Measurements from ENCODE around the gene CYB5R2.
A peak's percentile ranks its signal among the peaks of the same experiment; 100 is the strongest.

Gene CYB5R2

GRCh38 chr11:7686761-7687160, 13.5 kb upstream of the CYB5R2 start:
- no peak for DNase-seq (ENCODE audit: extremely low spot score)
- ChIA-PET POLR2A (no interaction called here), CTCF (interaction anchor here (1.3 to 5.2 kb wide), 7 partner anchors 9 to 589 kb away, joined by 3 to 43 read pairs (median 10); no protein-coding TSS in a partner anchor)
- no peak for TF ChIP-seq CTCF (IDR thresholded peaks at IDR 0.05; ENCODE audit: control extremely low read depth, extremely low read depth, low read depth, missing control alignments)

GRCh38 chr11:7683571-7683970, 10.3 kb upstream of the CYB5R2 start:
- POLR2A ChIA-PET = no interaction called here

GRCh38 chr11:7677796-7678201, 4.5 kb upstream of the CYB5R2 start:
- no peak for DNase-seq (ENCODE audit: extremely low spot score)
- CTCF ChIA-PET = interaction anchor here (1.0 to 5.0 kb wide), 8 partner anchors 9 to 325 kb away, joined by 3 to 43 read pairs (median 4); no protein-coding TSS in a partner anchor
- POLR2A ChIA-PET = no interaction called here
- TF ChIP-seq CTCF (IDR thresholded peaks at IDR 0.05; ENCODE audit: control extremely low read depth, extremely low read depth, low read depth, missing control alignments) = no peak

More at GRCh38 chr11:7683571-7683970, 10.3 kb upstream of the CYB5R2 start:
- CTCF ChIA-PET = no interaction called here
- no peak for DNase-seq (ENCODE audit: extremely low spot score)
- TF ChIP-seq CTCF (IDR thresholded peaks at IDR 0.05; ENCODE audit: control extremely low read depth, extremely low read depth, low read depth, missing control alignments) = no peak

- ChIA-PET CTCF (interaction anchor here (1.0 to 5.0 kb wide), 10 partner anchors 10 to 324 kb away, joined by 3 to 43 read pairs (median 3); no protein-coding TSS in a partner anchor), POLR2A (no interaction called here)
- DNase-seq (ENCODE audit: extremely low spot score) = no peak
- TF ChIP-seq CTCF (IDR thresholded peaks at IDR 0.05; ENCODE audit: control extremely low read depth, extremely low read depth, low read depth, missing control alignments) = no peak
These were observed 3.8 kb upstream of the CYB5R2 start for GRCh38 chr11:7677071-7677470.

- ChIA-PET POLR2A (no interaction called here), CTCF (interaction anchor here (0.9 to 5.0 kb wide), 3 partner anchors 11 to 128 kb away, joined by 3 to 43 read pairs (median 5); no protein-coding TSS in a partner anchor)
- no peak for TF ChIP-seq CTCF (IDR thresholded peaks at IDR 0.05; ENCODE audit: control extremely low read depth, extremely low read depth, low read depth, missing control alignments)
- DNase-seq (ENCODE audit: extremely low spot score) = no peak
These were observed 2.3 kb upstream of the CYB5R2 start for GRCh38 chr11:7675631-7676030.

- ChIA-PET CTCF (interaction anchor here (1.0 to 4.3 kb wide), 5 partner anchors 8 to 575 kb away, joined by 3 to 12 read pairs (median 3); no protein-coding TSS in a partner anchor), POLR2A (interaction anchor here (0.6 to 0.7 kb wide), 2 partner anchors 137 to 168 kb away, joined by 3 read pairs; no protein-coding TSS in a partner anchor)
- no peak for TF ChIP-seq CTCF (IDR thresholded peaks at IDR 0.05; ENCODE audit: control extremely low read depth, extremely low read depth, low read depth, missing control alignments)
- DNase-seq (ENCODE audit: extremely low spot score) = peak; percentile 65
These were observed 579 bp upstream of the CYB5R2 start for GRCh38 chr11:7673724-7674434.
